HG03064 (cell line): ENCODE results near the gene PLA2G4A.

Experiments used
- ATAC-seq: cut with Tn5 transposase; IDR thresholded peaks from one replicate; pipeline ENCODE4 v1.9.1; 2021; ENCODE audit warnings: low read depth; ENCODE audit not compliant: unreplicated experiment

PLA2G4A gene

DNA sequence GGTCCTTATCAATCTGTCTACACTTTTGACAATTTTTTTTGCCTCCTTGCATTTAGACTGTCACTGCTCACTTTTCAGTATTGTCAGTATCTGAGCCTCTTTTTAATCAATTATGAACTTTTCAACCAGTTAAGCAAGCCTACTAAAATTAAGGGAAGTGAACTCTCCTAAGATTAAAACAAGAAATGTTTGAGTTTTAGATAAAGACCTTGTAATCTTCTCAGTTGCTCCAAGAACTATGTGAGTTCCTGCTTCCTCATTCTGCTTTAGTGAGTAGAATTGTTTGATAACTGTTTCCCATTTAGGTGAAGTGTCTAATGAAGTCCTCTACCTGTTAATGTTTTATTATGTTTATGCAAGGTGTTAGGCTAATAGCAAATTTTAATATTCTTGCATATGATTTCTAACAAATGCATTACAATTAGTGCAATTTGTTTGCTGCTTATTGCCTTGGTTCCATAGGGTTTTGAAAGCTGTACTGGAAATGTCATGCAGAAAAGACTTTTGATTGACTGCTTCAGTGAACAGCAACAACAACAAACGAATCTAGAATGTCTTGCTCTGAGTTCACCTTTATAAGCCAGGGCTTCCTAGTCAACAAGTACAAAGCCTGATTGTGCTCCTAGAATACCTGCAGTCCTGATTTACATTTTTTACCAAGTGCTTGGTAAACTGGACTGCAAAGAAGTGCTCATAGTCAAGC is 40.9 kb downstream of the PLA2G4A start:
- ATAC-seq = no peak

DNA sequence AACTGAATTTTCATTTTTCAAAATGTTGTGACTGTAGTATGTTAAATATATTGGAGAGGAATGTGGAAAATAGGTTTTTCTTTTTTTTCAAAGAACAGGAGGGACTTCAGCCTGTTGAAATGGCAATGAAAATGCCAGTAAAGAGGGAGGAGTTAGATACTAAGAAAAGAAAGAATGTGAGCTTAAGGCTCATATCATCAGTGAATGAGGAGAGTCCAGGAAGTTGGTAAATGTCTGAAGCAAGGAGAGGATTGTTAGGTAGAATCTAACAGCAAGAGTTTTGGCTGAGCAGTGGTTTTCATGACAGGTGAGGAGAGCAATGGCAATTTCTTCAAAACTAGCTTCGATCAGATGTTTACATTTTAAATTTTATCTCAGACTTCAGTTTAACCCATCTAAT is 43.0 kb downstream of the PLA2G4A start:
- ATAC-seq = no peak

DNA sequence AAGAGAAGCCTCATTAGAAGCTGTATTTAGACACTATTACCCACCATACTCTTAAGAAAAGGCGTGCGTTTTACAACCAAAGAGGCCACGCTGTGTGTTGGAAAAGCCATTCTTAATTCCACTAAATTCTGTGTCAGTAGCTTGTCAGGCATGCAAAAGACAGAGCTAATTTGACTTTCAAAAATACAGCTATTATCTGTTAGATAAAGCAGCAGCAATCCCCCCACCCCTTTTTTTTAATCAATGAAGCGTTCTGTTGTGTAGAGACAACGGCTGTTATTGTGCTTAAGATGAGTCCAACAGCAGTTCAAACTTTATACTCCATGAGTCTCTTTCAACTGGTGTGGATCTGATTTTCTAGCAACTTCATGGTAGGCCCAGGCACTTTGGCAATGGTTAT is 43.5 kb downstream of the PLA2G4A start:
- no peak for ATAC-seq

GRCh38 chr1:186873687-186874086 is 44.9 kb downstream of the PLA2G4A start:
- no peak for ATAC-seq

- ATAC-seq = no peak
Measured at GRCh38 chr1:186875896-186876835, 47.4 kb downstream of the PLA2G4A start.

DNA sequence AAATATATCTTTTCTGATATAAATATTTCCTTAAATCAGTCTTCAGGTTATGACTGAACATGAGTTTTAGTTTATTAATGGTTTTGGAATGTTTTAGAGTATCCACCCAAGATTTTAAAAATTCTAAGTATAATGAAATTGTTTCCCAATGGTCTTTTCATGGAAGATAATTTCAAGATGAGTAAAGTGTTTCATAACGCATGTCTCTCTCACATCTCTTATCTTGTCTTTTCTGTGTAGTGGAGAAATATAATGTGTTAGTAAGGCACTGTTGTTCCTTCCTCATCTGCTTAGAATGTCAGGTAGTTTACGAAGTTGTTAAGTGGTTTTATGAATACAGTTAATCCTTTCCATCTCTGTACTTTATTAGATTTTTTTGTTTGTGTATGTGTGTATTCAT is 49.6 kb downstream of the PLA2G4A start:
- no peak for ATAC-seq

- no peak for ATAC-seq
Measured at GRCh38 chr1:186880982-186881381, 52.2 kb downstream of the PLA2G4A start.

GRCh38 chr1:186882372-186883134 is 53.8 kb downstream of the PLA2G4A start:
- ATAC-seq = no peak

GRCh38 chr1:186884251-186884650 is 55.5 kb downstream of the PLA2G4A start:
- no peak for ATAC-seq

GRCh38 chr1:186887203-186887602 is 58.5 kb downstream of the PLA2G4A start:
- no peak for ATAC-seq

- no peak for ATAC-seq
Measured at GRCh38 chr1:186888367-186888766, 59.6 kb downstream of the PLA2G4A start.

DNA sequence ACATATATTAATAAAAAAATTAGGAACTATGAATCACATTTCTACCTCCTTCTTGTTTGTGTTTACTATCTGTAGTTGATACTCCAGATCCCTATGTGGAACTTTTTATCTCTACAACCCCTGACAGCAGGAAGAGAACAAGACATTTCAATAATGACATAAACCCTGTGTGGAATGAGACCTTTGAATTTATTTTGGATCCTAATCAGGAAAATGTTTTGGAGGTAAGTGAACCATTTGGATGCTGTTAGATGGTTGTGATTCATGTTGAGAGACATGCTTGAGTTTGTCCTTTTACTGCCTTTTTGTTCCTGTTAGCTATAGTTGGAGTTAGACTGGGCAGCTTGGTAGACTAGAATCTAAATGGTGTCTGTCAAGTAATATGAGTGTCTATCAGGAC is 64.2 kb downstream of the PLA2G4A start:
- ATAC-seq = no peak

- ATAC-seq = no peak
Measured at GRCh38 chr1:186894415-186894814, 65.7 kb downstream of the PLA2G4A start.

DNA sequence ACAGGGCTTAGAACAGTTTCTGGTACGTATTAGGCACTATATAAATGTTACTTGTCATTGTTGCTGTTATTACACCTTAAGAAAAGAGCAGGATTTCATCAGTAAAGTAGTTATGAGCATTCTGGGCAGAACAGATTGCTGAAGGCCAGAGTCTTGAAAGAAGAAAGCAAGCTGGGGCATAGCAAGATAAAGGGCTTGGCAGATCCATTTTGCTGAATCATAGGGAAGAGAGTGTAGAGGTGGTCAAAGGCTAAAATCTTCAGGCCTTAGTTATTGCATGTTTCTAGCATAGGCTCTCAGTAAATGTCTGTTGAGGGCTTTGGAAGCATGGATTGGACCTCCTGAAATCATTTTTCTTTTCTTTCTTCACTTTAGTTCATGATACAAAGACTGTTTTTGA is 67.5 kb downstream of the PLA2G4A start:
- no peak for ATAC-seq

DNA sequence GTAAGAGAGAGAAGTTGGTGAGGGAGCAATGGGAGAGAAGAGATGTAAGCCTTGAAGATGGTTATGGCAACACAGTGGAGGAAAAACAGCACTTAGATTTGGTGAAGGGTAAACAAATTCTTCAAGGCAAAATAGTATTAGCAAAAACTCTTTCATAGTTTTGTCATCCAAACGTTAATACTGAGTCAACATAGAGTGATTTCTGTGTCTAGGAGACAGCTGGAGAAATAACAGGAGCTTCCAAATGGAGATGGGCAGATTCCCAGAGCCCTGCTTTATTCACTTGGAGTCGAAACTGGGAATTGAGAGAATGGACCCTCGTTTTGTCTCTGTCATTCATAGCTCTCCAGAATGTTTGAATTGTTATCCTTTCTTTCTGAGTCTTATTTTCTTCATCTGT is 68.3 kb downstream of the PLA2G4A start:
- no peak for ATAC-seq

DNA sequence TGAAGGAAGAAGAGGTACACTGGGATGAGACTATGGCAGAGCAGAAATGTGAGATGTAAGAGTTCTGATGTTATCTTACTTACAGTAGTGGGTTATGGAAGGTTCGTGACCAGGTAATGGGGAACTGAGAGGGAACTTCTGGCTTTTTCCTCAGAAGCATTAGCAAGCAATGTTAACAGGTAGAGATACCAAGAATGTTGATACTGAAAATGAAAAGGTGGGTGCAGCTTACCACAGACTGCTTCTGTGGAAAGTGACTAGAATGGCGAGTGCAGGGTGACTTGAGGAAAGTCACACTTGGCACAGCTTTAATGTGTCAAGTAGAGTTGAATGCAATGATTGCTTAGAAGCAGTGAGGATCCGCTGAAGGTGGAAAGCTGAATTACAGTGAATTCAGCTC is 70.8 kb downstream of the PLA2G4A start:
- no peak for ATAC-seq

DNA sequence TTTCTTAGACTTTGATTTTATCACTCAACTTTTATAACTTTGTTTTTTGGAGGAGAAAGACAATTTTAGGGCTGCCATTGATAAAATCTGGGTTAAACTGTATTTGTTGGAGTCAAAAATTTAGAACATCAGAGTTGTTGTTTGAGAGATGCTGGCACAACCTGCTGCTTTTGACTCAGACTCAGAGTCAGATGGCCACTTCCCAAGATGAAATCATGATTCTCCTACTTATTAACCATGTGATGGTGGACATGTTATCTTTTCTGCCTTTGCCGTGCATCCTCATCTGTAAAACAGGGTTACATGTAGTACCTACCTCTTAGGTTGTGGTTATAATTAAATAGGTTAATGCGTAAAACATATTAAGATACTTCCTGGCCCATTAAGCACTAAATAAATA is 71.2 kb downstream of the PLA2G4A start:
- ATAC-seq = no peak

GRCh38 chr1:186900539-186901237 is 71.9 kb downstream of the PLA2G4A start:
- ATAC-seq = no peak

- no peak for ATAC-seq
Measured at GRCh38 chr1:186901631-186902030, 72.9 kb downstream of the PLA2G4A start.

- ATAC-seq = no peak
Measured at GRCh38 chr1:186903374-186904136, 74.8 kb downstream of the PLA2G4A start.
